Loucy (cell line): ENCODE data around the gene ZNF146.

ENCODE experiments used
- H2AFZ ChIP-seq: fragments of 200-600 bp; sonication (generic); 2 replicates; pipeline ENCODE4 v1.6.0; 2016; ENCODE audit warnings: antibody characterized with exemption, mild to moderate bottlenecking, low read length, moderate library complexity
- H3F3A ChIP-seq: fragments of 200-600 bp; 2 replicates; pipeline ENCODE4 v1.6.0; 2016; ENCODE audit warnings: antibody characterized with exemption, low read depth, mild to moderate bottlenecking
- H3K27me3 ChIP-seq: fragments of 200-600 bp; sonication (generic); 2 replicates; pipeline ENCODE4 v1.6.1; 2014; ENCODE audit warnings: low read length, mild to moderate bottlenecking; ENCODE audit not compliant: insufficient read depth, poor library complexity, severe bottlenecking
- H3K36me3 ChIP-seq: fragments of 200-600 bp; sonication (generic); 2 replicates; pipeline ENCODE4 v1.6.1; 2016; ENCODE audit warnings: low read length; ENCODE audit not compliant: insufficient read depth
- H3K4me1 ChIP-seq: fragments of 200-600 bp; sonication (generic); 2 replicates; pipeline ENCODE4 v1.5.1; 2014; ENCODE audit warnings: low read length, mild to moderate bottlenecking; ENCODE audit not compliant: insufficient read depth, poor library complexity, severe bottlenecking
- H3K4me2 ChIP-seq: fragments of 200-600 bp; sonication (generic); 2 replicates; pipeline ENCODE4 v1.6.0; 2014; ENCODE audit warnings: antibody characterized with exemption, low read length, low read depth, mild to moderate bottlenecking; ENCODE audit not compliant: poor library complexity, severe bottlenecking
- H3K4me3 ChIP-seq: fragments of 200-600 bp; sonication (generic); 2 replicates; pipeline ENCODE4 v1.5.1; 2014; ENCODE audit warnings: low read length, mild to moderate bottlenecking, mixed read lengths; ENCODE audit not compliant: poor library complexity, severe bottlenecking
- H3K79me2 ChIP-seq: fragments of 200-600 bp; sonication (generic); 2 replicates; pipeline ENCODE4 v1.6.1; 2014; ENCODE audit warnings: low read length; ENCODE audit not compliant: insufficient read depth
- H3K9ac ChIP-seq: fragments of 200-600 bp; sonication (generic); 2 replicates; pipeline ENCODE4 v1.6.0; 2014; ENCODE audit warnings: mild to moderate bottlenecking, low read depth, low read length, moderate library complexity; ENCODE audit not compliant: poor library complexity, severe bottlenecking
- H3K9me2 ChIP-seq: fragments of 200-600 bp; sonication (generic); replicated peaks from 2 replicates; pipeline ENCODE4 v1.6.1; 2016; ENCODE audit warnings: low read depth, low read length, mixed read lengths
- H3K9me3 ChIP-seq: fragments of 200-600 bp; sonication (generic); 2 replicates; pipeline ENCODE4 v1.6.1; 2014; ENCODE audit warnings: mild to moderate bottlenecking, antibody characterized with exemption, low read length, low read depth; ENCODE audit not compliant: insufficient read depth
- H4K20me1 ChIP-seq: fragments of 200-600 bp; sonication (generic); 2 replicates; pipeline ENCODE4 v1.6.0; 2014; ENCODE audit warnings: antibody characterized with exemption, low read length, mild to moderate bottlenecking; ENCODE audit not compliant: insufficient read depth, poor library complexity, severe bottlenecking
- EZH2phosphoT487 ChIP-seq: fragments of 200-600 bp; IDR thresholded peaks from 2 replicates; pipeline ENCODE4 v1.6.1; 2018; ENCODE audit warnings: antibody characterized with exemption, mild to moderate bottlenecking, moderate library complexity, borderline replicate concordance
- TF ChIP-seq, protein P1 (sequence below): fragments of 200-600 bp; sonication (generic); conservative IDR thresholded peaks from 2 replicates; pipeline ENCODE4 v1.5.1; 2014; ENCODE audit warnings: mild to moderate bottlenecking, antibody characterized with exemption, low read length

The ZNF146 gene

DNA sequence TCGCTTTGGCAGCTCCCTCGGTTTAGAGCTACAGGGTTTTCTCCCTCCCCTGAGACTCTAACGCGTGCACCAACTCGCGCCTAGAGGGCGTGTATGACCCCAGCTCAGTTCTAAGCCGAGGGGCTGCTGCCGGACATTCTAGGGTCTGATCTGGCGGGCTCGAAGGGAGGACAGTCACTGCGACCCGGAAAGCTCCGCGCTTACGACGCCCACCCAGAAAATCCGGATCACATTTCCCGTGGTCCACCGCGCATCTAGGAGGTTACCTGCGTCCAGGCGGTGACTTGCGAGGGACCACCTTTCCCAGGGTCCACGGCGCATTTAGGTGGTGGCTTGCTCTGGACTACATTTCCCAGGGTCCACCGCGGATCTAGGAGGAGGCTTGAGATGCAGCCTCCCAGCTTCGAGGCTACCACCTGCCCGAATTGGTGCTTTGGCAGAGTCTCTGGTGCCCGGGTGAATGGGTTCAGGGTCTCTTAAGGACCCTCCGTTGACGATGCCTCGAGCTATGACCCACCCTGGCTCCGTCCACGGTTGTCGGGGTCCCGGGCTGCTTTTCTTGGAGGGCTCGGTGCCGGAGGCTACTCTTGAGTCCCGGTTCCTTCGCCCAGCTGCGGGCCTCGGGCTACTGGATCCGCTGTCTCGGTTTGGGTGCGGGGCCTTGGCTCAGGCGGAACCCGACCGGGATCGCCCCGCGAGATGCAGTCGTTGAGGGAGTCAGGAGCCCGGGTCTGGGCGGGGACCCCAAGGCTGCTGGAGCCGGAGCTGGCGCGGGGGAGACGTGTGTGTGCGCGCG is 30.5 kb downstream of the ZNF146 start:
- Histone ChIP-seq H3K27me3 (no peaks in the 10 kb centered on the region), H3F3A (no peaks in the 10 kb centered on the region), H3K9ac (no peak overlapping the region), H2AFZ (no peak overlapping the region), H3K9me3 (no peaks in the 10 kb centered on the region), H3K79me2 (no peaks in the 10 kb centered on the region), H3K9me2 (no peaks in the 10 kb centered on the region), H4K20me1 (no peaks in the 10 kb centered on the region), H3K4me3 (no peak overlapping the region), H3K4me2 (no peak overlapping the region), H3K4me1 (no peaks in the 10 kb centered on the region), H3K36me3 (no peaks in the 10 kb centered on the region)
- TF ChIP-seq, protein P1, sequence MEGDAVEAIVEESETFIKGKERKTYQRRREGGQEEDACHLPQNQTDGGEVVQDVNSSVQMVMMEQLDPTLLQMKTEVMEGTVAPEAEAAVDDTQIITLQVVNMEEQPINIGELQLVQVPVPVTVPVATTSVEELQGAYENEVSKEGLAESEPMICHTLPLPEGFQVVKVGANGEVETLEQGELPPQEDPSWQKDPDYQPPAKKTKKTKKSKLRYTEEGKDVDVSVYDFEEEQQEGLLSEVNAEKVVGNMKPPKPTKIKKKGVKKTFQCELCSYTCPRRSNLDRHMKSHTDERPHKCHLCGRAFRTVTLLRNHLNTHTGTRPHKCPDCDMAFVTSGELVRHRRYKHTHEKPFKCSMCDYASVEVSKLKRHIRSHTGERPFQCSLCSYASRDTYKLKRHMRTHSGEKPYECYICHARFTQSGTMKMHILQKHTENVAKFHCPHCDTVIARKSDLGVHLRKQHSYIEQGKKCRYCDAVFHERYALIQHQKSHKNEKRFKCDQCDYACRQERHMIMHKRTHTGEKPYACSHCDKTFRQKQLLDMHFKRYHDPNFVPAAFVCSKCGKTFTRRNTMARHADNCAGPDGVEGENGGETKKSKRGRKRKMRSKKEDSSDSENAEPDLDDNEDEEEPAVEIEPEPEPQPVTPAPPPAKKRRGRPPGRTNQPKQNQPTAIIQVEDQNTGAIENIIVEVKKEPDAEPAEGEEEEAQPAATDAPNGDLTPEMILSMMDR, result no peak
- no peak for TF ChIP-seq EZH2phosphoT487

DNA sequence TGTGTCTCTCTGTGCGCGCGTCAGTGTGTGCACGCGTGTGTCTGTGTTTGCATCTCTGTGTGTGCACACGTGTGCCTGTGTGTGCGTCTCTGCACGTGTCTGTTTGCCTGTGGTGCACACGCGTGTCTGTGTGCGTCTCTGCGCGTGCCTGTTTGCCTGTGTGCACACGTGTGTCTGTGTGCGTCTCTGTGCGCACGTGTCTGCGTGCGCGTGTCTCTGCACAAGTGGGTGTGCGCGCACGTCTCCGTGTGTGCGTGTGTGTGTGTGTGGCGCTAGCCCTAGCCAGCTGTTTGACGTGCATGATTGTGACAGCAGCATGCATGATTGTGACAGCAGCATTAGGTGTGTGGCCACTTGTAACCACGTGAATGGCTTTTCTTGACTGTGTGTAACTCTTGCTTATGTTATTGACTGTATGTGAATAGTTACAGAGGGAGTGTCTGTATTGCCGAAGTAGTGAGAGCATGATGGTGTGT is 31.1 kb downstream of the ZNF146 start:
- Histone ChIP-seq H3F3A (no peaks in the 10 kb centered on the region), H3K9me2 (no peaks in the 10 kb centered on the region), H3K4me3 (no peak overlapping the region), H4K20me1 (no peaks in the 10 kb centered on the region), H3K27me3 (no peaks in the 10 kb centered on the region), H3K9ac (no peak overlapping the region), H3K36me3 (no peaks in the 10 kb centered on the region), H3K4me2 (no peak overlapping the region), H3K79me2 (no peaks in the 10 kb centered on the region), H3K4me1 (no peaks in the 10 kb centered on the region), H2AFZ (no peak overlapping the region), H3K9me3 (no peaks in the 10 kb centered on the region)
- TF ChIP-seq EZH2phosphoT487, result no peak
- TF ChIP-seq, protein P1, result no peak

DNA sequence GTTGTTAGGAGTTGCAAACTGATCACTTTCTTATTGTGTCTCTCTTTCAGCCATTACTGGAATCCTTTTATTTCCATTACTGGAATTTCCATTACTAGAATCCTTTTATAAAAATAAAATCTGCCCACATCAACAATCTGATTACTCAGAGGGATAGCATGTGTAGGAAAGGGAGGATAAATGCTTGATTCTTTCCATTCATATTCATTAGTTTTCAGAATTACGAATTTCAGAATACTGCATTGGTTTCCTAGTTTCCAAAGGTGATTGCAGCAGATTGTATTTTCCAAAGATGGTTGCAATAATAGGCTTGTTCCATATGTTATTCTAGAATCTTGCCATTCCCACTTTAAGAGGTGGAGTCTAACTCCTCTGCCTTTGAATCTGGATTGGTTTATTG is 37.1 kb downstream of the ZNF146 start:
- H4K20me1 ChIP-seq, result no peaks in the 10 kb centered on the region
- H3K4me2 ChIP-seq, result no peak overlapping the region
- no peaks in the 10 kb centered on the region for H3F3A ChIP-seq
- H3K4me3 ChIP-seq, result no peak overlapping the region
- H3K9me3 ChIP-seq, result no peaks in the 10 kb centered on the region
- no peak overlapping the region for H2AFZ ChIP-seq
- H3K79me2 ChIP-seq, result no peaks in the 10 kb centered on the region
- H3K9me2 ChIP-seq, result no peaks in the 10 kb centered on the region
- no peak overlapping the region for H3K9ac ChIP-seq
- TF ChIP-seq EZH2phosphoT487, result no peak
- TF ChIP-seq, protein P1, result no peak
- H3K36me3 ChIP-seq, result no peaks in the 10 kb centered on the region
- H3K4me1 ChIP-seq, result no peaks in the 10 kb centered on the region
- no peaks in the 10 kb centered on the region for H3K27me3 ChIP-seq
